NCI-H524 treated with DMSO at 0.1 percent for 48 hours (cell line): Measurements from ENCODE around the gene GMNC.
A peak's percentile ranks its signal among the peaks of the same experiment; 100 is the strongest.
"Not testable (repeated sequence)": the region's sequence is repeated elsewhere in the genome, so short reads cannot be mapped to it uniquely, and the experiment has no call there.

ENCODE experiments used
- DNase-seq: peaks from one replicate; lab custom pipeline; 2025; lab: John Stamatoyannopoulos, UW

GMNC gene, protein sequence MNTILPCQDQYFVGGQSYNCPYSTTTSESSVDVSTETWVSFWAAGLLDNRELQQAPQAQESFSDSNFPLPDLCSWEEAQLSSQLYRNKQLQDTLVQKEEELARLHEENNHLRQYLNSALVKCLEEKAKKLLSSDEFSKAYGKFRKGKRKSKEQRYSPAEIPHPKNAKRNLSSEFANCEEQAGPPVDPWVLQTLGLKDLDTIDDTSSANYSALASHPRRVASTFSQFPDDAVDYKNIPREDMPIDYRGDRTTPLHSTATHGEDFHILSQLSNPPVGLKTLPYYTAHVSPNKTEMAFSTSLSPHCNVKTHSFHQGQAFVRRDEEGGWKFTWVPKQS

DNA sequence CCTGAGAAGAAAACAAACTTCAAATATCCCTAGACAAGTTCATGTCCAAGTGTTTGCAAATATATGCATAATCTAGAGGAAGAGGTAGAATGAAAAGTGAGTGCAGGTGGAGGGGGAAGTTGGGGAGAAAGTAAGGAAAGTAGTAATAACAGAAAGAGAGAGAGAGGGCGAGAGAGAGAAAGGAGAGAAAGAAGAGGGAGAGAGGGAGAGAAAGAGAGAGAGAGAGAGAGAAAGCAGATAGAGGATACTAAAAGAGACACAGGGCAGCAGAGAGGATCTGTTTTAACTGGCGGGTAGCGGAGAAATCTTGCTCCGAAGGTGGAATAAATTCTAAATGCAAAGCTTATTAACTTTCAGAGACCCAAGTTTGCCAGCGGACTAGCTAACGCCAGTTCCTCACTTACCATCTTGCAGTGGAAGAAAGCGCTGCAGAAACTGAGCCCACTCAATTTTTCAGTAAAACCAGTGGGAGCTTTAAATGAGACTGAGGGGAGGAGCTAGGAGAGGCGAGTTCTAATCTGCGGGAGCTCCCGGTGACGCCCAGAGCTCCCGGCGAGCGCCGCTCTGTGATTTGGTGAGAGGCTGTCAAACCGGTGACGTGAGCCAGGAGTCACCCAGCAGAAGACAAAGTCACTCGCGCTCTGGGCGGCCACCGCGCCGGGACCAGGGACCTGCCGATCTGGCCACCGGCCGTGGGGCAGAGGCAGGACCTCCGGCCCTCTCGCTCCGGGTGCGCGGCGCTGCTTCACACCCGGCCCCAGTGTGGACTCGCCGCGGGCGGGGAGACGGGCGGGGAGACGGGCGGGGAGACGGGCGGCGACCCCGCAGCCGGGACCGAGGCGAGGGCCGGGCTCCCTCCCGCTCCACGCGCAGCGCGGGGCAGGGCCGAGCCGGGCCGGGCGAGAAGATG lies at the start of gene GMNC:
Gene GMNC, minus strand, starts transcription at position 486 of the 910 bp plus-strand sequence. Its CDS starts 79 bp downstream, at position 407.
- no peak for DNase-seq

GRCh38 chr3:190911382-190911781 lies 48.9 kb upstream of the GMNC start:
- DNase-seq = peak; percentile 94

- no peak for DNase-seq
Measured at GRCh38 chr3:190909908-190910307, 47.4 kb upstream of the GMNC start.

GRCh38 chr3:190903156-190903555 lies 40.7 kb upstream of the GMNC start:
- DNase-seq = no peak

DNA sequence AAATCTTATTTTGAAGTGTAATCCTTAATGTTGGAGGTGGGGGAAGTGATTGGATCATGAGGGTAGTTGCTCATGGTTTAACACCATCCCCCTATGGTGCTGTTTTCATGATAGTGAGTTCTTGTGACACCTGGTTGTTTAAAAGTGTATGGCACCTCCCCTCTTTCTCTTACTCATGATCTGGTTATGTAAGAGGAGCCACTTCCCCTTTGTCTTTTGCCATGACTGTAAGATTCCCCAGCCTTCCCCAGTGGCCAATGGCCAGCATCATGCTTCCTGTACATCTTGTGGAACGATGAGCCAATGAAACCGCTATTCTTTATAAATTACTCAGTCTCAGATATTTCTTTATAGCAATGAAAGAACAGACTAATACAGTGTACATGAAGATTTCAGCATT lies 39.8 kb upstream of the GMNC start:
- no peak for DNase-seq

DNA sequence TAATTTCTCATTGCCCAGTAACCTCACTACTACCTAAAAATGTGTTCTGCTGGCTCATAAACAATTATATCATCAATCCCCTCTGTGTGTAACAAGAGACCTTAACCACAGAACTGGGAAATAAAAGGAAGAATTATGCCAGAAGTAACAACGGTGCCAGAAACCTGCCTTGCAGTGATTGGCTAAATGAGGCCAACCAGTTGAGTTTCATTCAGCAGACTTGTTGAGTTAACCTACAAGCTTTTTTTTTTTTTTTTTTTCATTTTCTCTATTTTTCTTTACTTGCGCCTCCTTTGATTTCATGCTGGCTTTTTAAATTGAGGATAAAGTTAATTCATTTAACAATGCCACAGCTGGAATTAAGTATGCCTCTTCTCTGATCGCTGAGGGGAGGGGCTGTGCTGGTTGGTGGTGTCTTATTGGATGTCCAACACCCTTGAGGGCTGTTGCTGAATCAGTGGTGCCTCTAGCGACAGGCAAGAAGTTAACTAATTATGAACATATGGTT lies 30.0 kb upstream of the GMNC start:
- no peak for DNase-seq

- no peak for DNase-seq
Measured at GRCh38 chr3:190886945-190887344, 24.5 kb upstream of the GMNC start.

DNA sequence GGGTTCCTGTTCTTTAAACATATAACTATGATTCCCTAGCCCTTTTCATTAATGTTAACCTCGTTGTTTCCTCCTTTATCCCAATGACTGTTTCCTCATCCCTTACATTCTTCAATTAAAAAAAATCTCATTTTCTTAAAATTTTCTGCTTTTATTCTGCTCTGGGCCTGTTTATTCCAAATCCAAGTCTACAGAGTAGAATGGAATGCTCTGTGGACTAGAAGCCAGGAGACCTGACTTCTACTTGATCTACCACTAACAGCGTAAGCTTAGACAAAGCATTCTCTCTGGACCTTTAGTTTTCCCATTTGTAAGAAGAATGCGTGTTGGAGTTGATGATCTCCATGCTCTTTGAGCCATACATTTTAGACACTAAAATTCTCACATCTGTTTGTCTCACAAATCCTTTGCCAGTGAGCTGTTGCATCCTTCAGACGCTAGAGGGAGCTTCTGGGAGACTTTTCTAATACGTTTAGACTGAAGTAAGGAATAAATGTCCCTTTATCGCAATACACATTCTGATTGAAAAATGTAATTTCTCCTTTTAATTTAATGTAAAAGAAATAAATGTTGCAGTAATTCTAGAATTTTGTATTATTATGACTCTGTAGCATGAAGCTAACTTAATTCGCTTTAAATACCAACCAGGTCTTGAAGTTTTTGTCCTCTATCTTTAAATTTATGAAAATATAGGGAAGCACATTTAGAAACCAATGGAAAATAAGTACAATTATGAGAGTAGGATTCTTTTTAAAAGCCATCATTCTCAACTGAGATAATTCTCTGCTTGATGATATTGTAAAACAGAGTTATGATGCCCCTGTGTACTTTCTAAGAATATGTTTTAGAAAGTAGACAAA lies 21.7 kb upstream of the GMNC start:
- peak; percentile 52 for DNase-seq

DNA sequence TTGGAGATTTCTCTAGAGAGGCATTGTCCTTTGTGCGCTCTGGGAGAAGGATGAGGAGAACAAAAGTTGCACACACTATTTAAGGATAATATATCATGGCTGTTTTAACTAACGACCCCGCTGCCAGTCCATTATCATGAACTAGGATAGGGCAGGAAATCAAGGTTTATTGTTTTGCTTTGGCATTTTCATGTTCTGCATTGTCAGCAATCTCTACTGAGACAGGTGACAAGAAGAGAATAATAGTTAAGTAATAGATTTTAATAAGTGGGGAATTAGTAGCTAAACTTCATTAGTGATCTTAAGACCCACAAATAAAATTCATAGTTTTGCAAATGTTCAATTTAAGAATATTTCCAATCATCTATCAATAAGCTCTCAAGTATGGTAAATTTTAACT lies 20.6 kb upstream of the GMNC start:
- DNase-seq = no peak

DNA sequence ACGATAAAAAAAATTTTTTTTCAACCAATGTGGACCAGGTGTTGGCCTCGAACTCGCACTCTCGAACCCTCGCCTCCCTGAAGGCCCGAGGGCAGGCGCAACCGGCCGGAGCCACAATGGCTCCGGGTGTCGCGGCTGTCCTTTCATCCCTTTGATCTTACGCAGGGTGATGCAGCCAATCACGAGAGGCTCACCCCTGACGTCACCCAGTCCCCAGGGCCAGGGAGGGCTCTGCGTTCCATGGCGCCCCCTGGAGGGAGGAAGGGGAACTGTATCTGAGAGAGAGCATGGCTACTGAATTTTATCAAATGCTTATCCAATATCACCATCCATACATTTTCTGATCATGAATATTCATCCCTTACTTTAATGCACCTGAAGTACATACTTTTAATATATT lies 15.4 kb upstream of the GMNC start:
- DNase-seq = no peak

DNA sequence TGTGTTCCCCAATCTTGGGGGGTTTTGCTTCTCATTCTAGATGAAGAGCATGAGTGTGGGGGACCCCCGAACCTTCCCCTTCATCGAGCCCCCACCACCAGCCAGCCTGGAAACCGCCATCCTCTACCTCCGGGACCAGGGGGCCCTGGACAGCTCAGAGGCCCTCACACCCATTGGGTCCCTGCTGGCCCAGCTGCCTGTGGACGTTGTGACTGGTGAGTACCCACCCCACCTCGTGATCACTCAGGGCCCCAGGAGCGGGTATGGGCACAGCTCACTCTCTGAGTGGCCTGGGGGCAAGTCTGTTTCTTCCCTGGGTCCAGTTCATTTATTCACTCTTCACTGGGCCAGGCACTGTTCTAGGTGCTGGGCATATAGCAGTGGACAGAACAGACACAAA lies 13.9 kb upstream of the GMNC start:
- DNase-seq = not testable (repeated sequence)

- peak; percentile 75 for DNase-seq
Measured at GRCh38 chr3:190875061-190875460, 12.6 kb upstream of the GMNC start.

DNA sequence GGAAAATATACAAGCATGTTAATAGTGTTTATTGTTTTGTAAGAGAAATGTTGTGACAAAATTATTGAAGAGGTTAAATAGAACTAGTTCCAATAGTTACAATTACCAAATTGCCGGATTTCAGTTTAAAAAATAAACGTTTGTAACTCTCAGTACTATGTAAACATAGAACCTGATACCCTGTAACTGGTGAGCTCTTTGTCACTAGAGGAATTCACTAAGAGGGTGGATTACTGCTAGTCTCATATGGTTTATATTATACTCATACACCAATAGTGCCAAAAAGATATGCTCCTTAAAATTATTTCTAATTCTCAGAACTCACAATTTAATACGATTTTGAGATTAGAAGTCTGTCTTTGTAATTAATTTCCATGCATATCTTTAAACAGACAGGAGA lies 7.6 kb upstream of the GMNC start:
- DNase-seq = no peak

DNA sequence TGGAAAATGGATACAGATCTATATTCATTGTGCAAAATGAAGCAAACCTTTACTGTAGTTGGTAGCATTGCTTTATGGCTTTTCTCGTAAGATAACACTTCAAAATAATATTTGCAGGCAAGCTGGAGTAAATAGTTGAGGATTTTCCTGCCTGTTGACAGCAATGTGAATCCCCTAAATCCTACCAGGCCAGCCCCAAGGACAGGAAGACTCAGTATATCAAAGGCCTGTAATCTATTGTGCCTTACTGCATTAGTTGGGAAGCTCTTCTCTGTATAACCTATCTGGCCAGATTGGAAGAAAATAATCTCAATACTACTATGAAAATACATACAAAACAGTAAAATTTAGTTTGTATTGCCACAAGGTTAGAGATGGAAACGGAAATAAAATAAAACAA lies 4.6 kb upstream of the GMNC start:
- no peak for DNase-seq

GRCh38 chr3:190865828-190866227 lies 3.3 kb upstream of the GMNC start:
- DNase-seq = no peak

GRCh38 chr3:190865419-190865818 lies 2.9 kb upstream of the GMNC start:
- no peak for DNase-seq

DNA sequence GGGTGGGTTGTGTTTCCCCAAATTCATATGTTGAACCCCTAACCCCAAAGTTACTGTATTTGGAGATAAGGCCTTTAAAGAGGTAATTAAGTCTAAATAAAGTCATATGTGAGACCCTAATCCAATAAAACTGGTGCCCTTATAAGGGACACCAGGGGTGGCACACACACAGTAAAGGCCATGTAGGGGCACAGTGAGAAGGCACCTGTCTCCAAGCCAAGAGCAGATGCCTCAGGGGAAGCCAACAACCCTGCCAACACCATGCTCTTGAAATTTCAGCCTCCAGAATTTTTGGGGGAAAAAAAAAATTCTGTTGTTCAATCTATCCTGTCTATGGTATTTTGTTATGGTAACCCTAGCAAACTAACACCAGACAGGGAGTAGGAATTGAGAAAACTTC lies 1.5 kb upstream of the GMNC start:
- DNase-seq = no peak

DNA sequence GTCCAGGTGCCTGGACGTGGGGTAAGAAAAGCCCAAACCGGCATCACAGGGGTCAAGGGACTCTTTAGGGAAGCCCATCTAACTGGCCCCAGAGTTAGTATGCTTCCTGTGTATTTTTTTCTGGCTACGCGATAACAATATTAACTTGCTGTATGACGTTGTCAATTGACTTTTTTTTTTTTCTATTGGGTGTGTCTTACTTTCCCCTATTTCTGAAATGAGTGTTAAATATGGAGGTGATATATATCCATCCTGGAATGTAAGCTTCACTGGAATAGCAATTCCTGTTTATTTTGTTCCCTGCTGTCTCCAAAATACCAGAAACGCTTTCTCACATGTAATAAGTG lies 598 bp upstream of the GMNC start:
- DNase-seq = no peak

GRCh38 chr3:190860521-190860920 lies 2.0 kb downstream of the GMNC start:
- no peak for DNase-seq

DNA sequence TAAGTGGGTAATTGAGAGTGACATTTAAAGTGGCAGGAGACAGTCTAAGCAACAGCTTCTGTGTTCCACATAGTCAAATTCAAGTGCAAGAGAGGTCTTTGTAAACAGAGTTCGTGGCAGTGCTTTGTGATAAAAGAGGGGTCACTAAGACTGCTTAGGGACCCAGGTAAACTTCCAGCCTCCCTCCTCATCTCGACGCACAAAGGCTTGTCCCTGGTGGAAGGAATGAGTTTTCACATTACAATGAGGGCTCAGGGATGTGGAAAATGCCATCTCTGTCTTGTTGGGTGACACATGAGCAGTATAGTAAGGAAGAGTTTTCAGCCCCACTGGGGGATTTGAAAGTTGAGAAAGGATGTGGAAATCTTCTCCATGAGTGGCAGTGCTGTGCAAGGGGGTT lies 7.3 kb downstream of the GMNC start:
- no peak for DNase-seq

DNA sequence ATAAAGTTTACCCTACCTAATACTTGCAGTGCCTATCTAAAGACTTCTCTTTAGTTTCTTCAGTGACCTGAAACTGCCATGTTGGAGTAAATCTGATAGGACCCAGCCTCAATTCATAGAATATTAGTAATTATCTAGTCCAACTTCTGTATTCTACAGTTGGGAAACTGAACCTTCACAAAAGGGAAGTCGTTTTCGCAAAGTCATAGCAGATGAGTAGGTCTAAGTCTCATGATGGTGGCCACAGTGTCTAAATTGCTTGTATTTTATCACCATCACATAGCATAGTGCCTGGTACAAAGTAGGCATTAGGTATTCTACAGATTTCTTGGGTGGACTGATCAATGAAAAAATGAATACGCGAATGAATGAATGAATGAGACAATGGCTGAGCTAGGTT lies 8.4 kb downstream of the GMNC start:
- no peak for DNase-seq

DNA sequence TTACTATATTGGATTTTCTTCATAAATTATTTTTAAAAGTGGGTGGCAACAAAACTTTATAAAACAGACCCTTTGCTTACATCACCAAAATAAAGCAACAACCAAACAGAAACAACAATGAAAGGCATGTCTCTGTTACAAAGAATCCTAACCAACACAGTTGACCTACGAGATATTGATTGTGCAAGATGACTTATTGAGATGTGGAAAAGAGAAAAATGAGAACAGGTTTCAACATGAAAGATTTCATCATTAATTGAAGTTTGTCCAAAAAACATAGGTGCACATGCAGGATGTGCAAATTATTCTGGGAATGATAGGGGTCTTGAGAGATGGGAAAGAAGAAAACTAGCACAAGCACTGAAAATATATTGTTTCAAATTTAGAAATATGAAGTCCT lies 9.0 kb downstream of the GMNC start:
- no peak for DNase-seq
